Effector memory CD4-positive, alpha-beta T cell (primary cell): Measurements from ENCODE around the gene EYS.
"Not testable (repeated sequence)": the region's sequence is repeated elsewhere in the genome, so short reads cannot be mapped to it uniquely, and the experiment has no call there.

ENCODE experiments used
- DNase-seq, 3 donors: peaks; one replicate each; pipeline ENCODE4 v3.0.0-alpha.2; 2020
- H3K27ac ChIP-seq: 2 replicates; pipeline ENCODE4 v1.7.0; 2013; ENCODE audit warnings: mild to moderate bottlenecking, low read length, moderate library complexity; ENCODE audit not compliant: insufficient read depth, poor library complexity, severe bottlenecking
- H3K27me3 ChIP-seq: replicated peaks from 2 replicates; pipeline ENCODE4 v1.7.0; 2013; ENCODE audit warnings: mild to moderate bottlenecking, low read length; ENCODE audit not compliant: insufficient read depth, control insufficient read depth, poor library complexity, severe bottlenecking
- H3K36me3 ChIP-seq: 2 replicates; pipeline ENCODE4 v1.7.0; 2013; ENCODE audit warnings: mild to moderate bottlenecking, low read length, moderate library complexity; ENCODE audit not compliant: control insufficient read depth, insufficient read depth
- H3K4me1 ChIP-seq: 2 replicates; pipeline ENCODE4 v1.7.0; 2013; ENCODE audit warnings: low read length, mild to moderate bottlenecking; ENCODE audit not compliant: control insufficient read depth, insufficient read depth, poor library complexity, severe bottlenecking
- H3K4me3 ChIP-seq: 2 replicates; pipeline ENCODE4 v1.7.0; 2013; ENCODE audit warnings: low read length, low read depth, mild to moderate bottlenecking; ENCODE audit not compliant: insufficient read depth, poor library complexity, severe bottlenecking
- H3K9me3 ChIP-seq: 2 replicates; pipeline ENCODE4 v1.7.0; 2013; ENCODE audit warnings: mild to moderate bottlenecking, low read length, moderate library complexity; ENCODE audit not compliant: control insufficient read depth

EYS gene

GRCh38 chr6:65637289-65638046, 69.6 kb downstream of the EYS start:
- no peaks in the 10 kb centered on the region for H3K27me3 ChIP-seq
- no peaks in the 10 kb centered on the region for H3K4me1 ChIP-seq
- H3K4me3 ChIP-seq, result no peak overlapping the region
- no peaks in the 10 kb centered on the region for H3K9me3 ChIP-seq
- DNase-seq, result no peak
- no peak overlapping the region for H3K27ac ChIP-seq
- H3K36me3 ChIP-seq, result no peaks in the 10 kb centered on the region

- Histone ChIP-seq H3K4me1 (no peaks in the 10 kb centered on the region), H3K27me3 (no peaks in the 10 kb centered on the region), H3K27ac (no peak overlapping the region), H3K9me3 (no peaks in the 10 kb centered on the region), H3K4me3 (no peak overlapping the region), H3K36me3 (no peaks in the 10 kb centered on the region)
- DNase-seq, result no peak
Measured at GRCh38 chr6:65633501-65633900, 73.5 kb downstream of the EYS start.

- no peaks in the 10 kb centered on the region for H3K4me1 ChIP-seq
- no peak for DNase-seq
- no peaks in the 10 kb centered on the region for H3K36me3 ChIP-seq
- no peaks in the 10 kb centered on the region for H3K9me3 ChIP-seq
- H3K4me3 ChIP-seq, result no peak overlapping the region
- H3K27ac ChIP-seq, result no peak overlapping the region
- H3K27me3 ChIP-seq, result no peaks in the 10 kb centered on the region
Measured at GRCh38 chr6:65631711-65632110, 75.3 kb downstream of the EYS start.

GRCh38 chr6:65627434-65627999, 79.5 kb downstream of the EYS start:
- not testable (repeated sequence) for H3K36me3 ChIP-seq, H3K4me1 ChIP-seq, H3K27me3 ChIP-seq, H3K4me3 ChIP-seq, H3K27ac ChIP-seq, DNase-seq, H3K9me3 ChIP-seq

- no peaks in the 10 kb centered on the region for H3K36me3 ChIP-seq
- no peaks in the 10 kb centered on the region for H3K9me3 ChIP-seq
- H3K27ac ChIP-seq, result no peak overlapping the region
- no peaks in the 10 kb centered on the region for H3K4me1 ChIP-seq
- H3K4me3 ChIP-seq, result no peak overlapping the region
- no peaks in the 10 kb centered on the region for H3K27me3 ChIP-seq
- no peak for DNase-seq
Measured at GRCh38 chr6:65627015-65627414, 80.0 kb downstream of the EYS start.

GRCh38 chr6:65623566-65623965, 83.5 kb downstream of the EYS start:
- DNase-seq, result no peak
- H3K4me1 ChIP-seq, result no peaks in the 10 kb centered on the region
- H3K27ac ChIP-seq, result no peak overlapping the region
- H3K27me3 ChIP-seq, result no peaks in the 10 kb centered on the region
- H3K9me3 ChIP-seq, result no peaks in the 10 kb centered on the region
- H3K36me3 ChIP-seq, result no peaks in the 10 kb centered on the region
- H3K4me3 ChIP-seq, result no peak overlapping the region

GRCh38 chr6:65610746-65611145, 96.3 kb downstream of the EYS start:
- Histone ChIP-seq H3K36me3 (no peaks in the 10 kb centered on the region), H3K27me3 (no peaks in the 10 kb centered on the region), H3K27ac (no peak overlapping the region), H3K4me1 (no peaks in the 10 kb centered on the region), H3K9me3 (no peaks in the 10 kb centered on the region), H3K4me3 (no peak overlapping the region)
- no peak for DNase-seq

GRCh38 chr6:65595540-65595939, 111.5 kb downstream of the EYS start:
- Histone ChIP-seq H3K4me1 (no peaks in the 10 kb centered on the region), H3K27ac (no peak overlapping the region), H3K4me3 (no peak overlapping the region), H3K36me3 (no peaks in the 10 kb centered on the region), H3K9me3 (no peaks in the 10 kb centered on the region), H3K27me3 (no peaks in the 10 kb centered on the region)
- no peak for DNase-seq

- Histone ChIP-seq H3K4me1 (no peaks in the 10 kb centered on the region), H3K27me3 (no peaks in the 10 kb centered on the region), H3K27ac (no peak overlapping the region), H3K9me3 (no peaks in the 10 kb centered on the region), H3K4me3 (no peak overlapping the region), H3K36me3 (no peaks in the 10 kb centered on the region)
- no peak for DNase-seq
Measured at GRCh38 chr6:65570340-65570739, 136.7 kb downstream of the EYS start.

GRCh38 chr6:65569505-65569904, 137.5 kb downstream of the EYS start:
- Histone ChIP-seq H3K36me3 (no peaks in the 10 kb centered on the region), H3K9me3 (no peaks in the 10 kb centered on the region), H3K4me1 (no peaks in the 10 kb centered on the region), H3K4me3 (no peak overlapping the region), H3K27ac (no peak overlapping the region), H3K27me3 (no peaks in the 10 kb centered on the region)
- no peak for DNase-seq
